Smooth muscle cell (in vitro differentiated cells): ENCODE results near the gene MFAP5. TPM values are rescaled to one million over a fixed set of nuclear protein-coding genes. Genes with fewer than 3 reads are reported as not detected.

Experiments
- DNase-seq: peaks from one replicate; lab custom pipeline; 2025; ENCODE audit not compliant: unreplicated experiment; lab: John Stamatoyannopoulos, UW
- H2AFZ ChIP-seq: fragments of 200-600 bp; sonication (generic); 2 replicates; pipeline ENCODE4 v1.6.0; 2016; ENCODE audit warnings: antibody characterized with exemption, low read depth, mild to moderate bottlenecking
- H3F3A ChIP-seq: fragments of 200-600 bp; sonication (generic); 2 replicates; pipeline ENCODE4 v1.6.0; 2017; ENCODE audit warnings: antibody characterized with exemption, low read depth
- H3K27ac ChIP-seq: fragments of 200-600 bp; sonication (generic); 2 replicates; pipeline ENCODE4 v1.5.1; 2016; ENCODE audit warnings: low read depth, mild to moderate bottlenecking
- H3K27me3 ChIP-seq: fragments of 200-600 bp; sonication (generic); 2 replicates; pipeline ENCODE4 v1.6.1; 2016; ENCODE audit warnings: low read depth, mild to moderate bottlenecking
- H3K36me3 ChIP-seq: fragments of 200-600 bp; sonication (generic); 2 replicates; pipeline ENCODE4 v1.5.1; 2016; ENCODE audit warnings: low read depth
- H3K4me1 ChIP-seq: fragments of 200-600 bp; sonication (generic); 2 replicates; pipeline ENCODE4 v1.5.1; 2016; ENCODE audit warnings: low read depth
- H3K4me2 ChIP-seq: fragments of 200-600 bp; sonication (generic); 2 replicates; pipeline ENCODE4 v1.6.0; 2016; ENCODE audit warnings: mild to moderate bottlenecking
- H3K4me3 ChIP-seq: fragments of 200-600 bp; sonication (generic); 2 replicates; pipeline ENCODE4 v1.5.1; 2016; ENCODE audit warnings: mild to moderate bottlenecking
- H3K79me2 ChIP-seq: fragments of 200-600 bp; sonication (generic); 2 replicates; pipeline ENCODE4 v1.6.0; 2016; ENCODE audit warnings: low read depth, mild to moderate bottlenecking
- H3K9ac ChIP-seq: fragments of 200-600 bp; sonication (generic); 2 replicates; pipeline ENCODE4 v1.6.0; 2016; ENCODE audit warnings: low read depth
- H3K9me3 ChIP-seq: fragments of 200-600 bp; sonication (generic); replicated peaks from 2 replicates; pipeline ENCODE4 v1.5.1; 2016; ENCODE audit warnings: low read depth
- H4K20me1 ChIP-seq: fragments of 200-600 bp; sonication (generic); 2 replicates; pipeline ENCODE4 v1.6.0; 2016; ENCODE audit warnings: low read depth
- CTCF ChIP-seq: fragments of 200-600 bp; sonication (generic); IDR thresholded peaks from 2 replicates; pipeline ENCODE4 v1.5.1; 2017; ENCODE audit warnings: borderline replicate concordance, mild to moderate bottlenecking, antibody characterized with exemption; ENCODE audit not compliant: insufficient read depth, poor library complexity, severe bottlenecking
- WGBS: methylation state at CpG from one replicate; pipeline ENCODE4 v1.1.7; 2016; ENCODE audit warnings: low lambda C conversion rate; 5-methylcytosine and 5-hydroxymethylcytosine counted together
- polyA plus RNA-seq: library from polyadenylated mRNA; unstranded; fragments of >200 nt; fragmentation: Nextera tagmentation; extraction: Ambion mirVana; gene quantifications from 2 replicates; pipeline ENCODE4 v1.2.1, GENCODE V29; 2016
- total RNA-seq: library from RNA; depleted of rRNA; stranded (reverse); fragments of >200 nt; gene quantifications from 2 replicates; pipeline ENCODE4 v1.2.3, GENCODE V29; 2014

Gene MFAP5
- total RNA-seq (96.5 and 120 TPM in 2 replicates), polyA plus RNA-seq (33.5 and 92.4 TPM in 2 replicates)

GRCh38 chr12:8662593-8662992 is at the start of gene MFAP5:
MFAP5 (minus strand) TSS chr12:8662826; CDS start chr12:8662104, 722 bp downstream.
- 71% methylated on average over 6 of the region's 6 CpGs for WGBS
- Histone ChIP-seq H3K4me3 (no peak within 1 kb of the TSS), H2AFZ (peak within 1 kb of the TSS; percentile 3)

GRCh38 chr12:8709124-8709830 is 46.7 kb upstream of the MFAP5 start:
- Histone ChIP-seq H3K27ac (no peak overlapping the region), H3K36me3 (no peaks in the 10 kb centered on the region), H4K20me1 (peaks cover 94% of the 10 kb centered on the region), H3K79me2 (peaks cover 90% of the 10 kb centered on the region), H2AFZ (no peak overlapping the region), H3K4me3 (no peak overlapping the region), H3K4me1 (no peaks in the 10 kb centered on the region), H3K27me3 (no peaks in the 10 kb centered on the region), H3K9me3 (no peaks in the 10 kb centered on the region), H3K4me2 (no peak overlapping the region), H3K9ac (no peak overlapping the region), H3F3A (no peaks in the 10 kb centered on the region)
- no peak for DNase-seq
- 98% methylated on average over 6 of the region's 6 CpGs for WGBS
- TF ChIP-seq CTCF, result no peak

More at GRCh38 chr12:8662593-8662992, at the start of gene MFAP5:
- Histone ChIP-seq H4K20me1 (no peaks in the 10 kb centered on the region), H3F3A (no peaks in the 10 kb centered on the region), H3K9ac (peak within 1 kb of the TSS; percentile 55), H3K4me1 (peaks cover 14% of the 10 kb centered on the region), H3K9me3 (no peaks in the 10 kb centered on the region), H3K36me3 (no peaks in the 10 kb centered on the region), H3K27ac (peak within 1 kb of the TSS; percentile 71), H3K27me3 (no peaks in the 10 kb centered on the region), H3K79me2 (no peaks in the 10 kb centered on the region), H3K4me2 (peak within 1 kb of the TSS; percentile 27)
- DNase-seq, result no peak
- TF ChIP-seq CTCF, result no peak

- no peaks in the 10 kb centered on the region for H3K9me3 ChIP-seq
- H2AFZ ChIP-seq, result no peak overlapping the region
- no peaks in the 10 kb centered on the region for H3K27me3 ChIP-seq
- no peak overlapping the region for H3K9ac ChIP-seq
- H3K4me1 ChIP-seq, result peaks cover 18% of the 10 kb centered on the region
- no peak for TF ChIP-seq CTCF
- peaks cover 84% of the 10 kb centered on the region for H3K79me2 ChIP-seq
- no peak overlapping the region for H3K4me3 ChIP-seq
- 91% methylated on average over 4 of the region's 4 CpGs for WGBS
- no peak overlapping the region for H3K27ac ChIP-seq
- H3K36me3 ChIP-seq, result no peaks in the 10 kb centered on the region
- H3F3A ChIP-seq, result peaks cover 3% of the 10 kb centered on the region
- peaks cover 83% of the 10 kb centered on the region for H4K20me1 ChIP-seq
- no peak overlapping the region for H3K4me2 ChIP-seq
- no peak for DNase-seq
These were observed 39.5 kb upstream of the MFAP5 start for GRCh38 chr12:8702159-8702558.

- Histone ChIP-seq H3K36me3 (no peaks in the 10 kb centered on the region), H3K4me1 (peaks cover 24% of the 10 kb centered on the region), H3F3A (peaks cover 9% of the 10 kb centered on the region), H3K79me2 (peaks cover 75% of the 10 kb centered on the region), H3K27me3 (no peaks in the 10 kb centered on the region), H3K9ac (no peak overlapping the region), H4K20me1 (peaks cover 72% of the 10 kb centered on the region), H2AFZ (no peak overlapping the region), H3K4me2 (no peak overlapping the region), H3K27ac (no peak overlapping the region), H3K4me3 (no peak overlapping the region), H3K9me3 (no peaks in the 10 kb centered on the region)
- no peak for DNase-seq
- TF ChIP-seq CTCF, result no peak
- WGBS, result 94% methylated on average over 6 of the region's 6 CpGs
These were observed 38.5 kb upstream of the MFAP5 start for GRCh38 chr12:8701046-8701660.
